K562 (cell line): ENCODE results near the gene DPH5. TPM values are rescaled to one million over a fixed set of nuclear protein-coding genes. Genes with fewer than 3 reads are reported as not detected.

Source experiments
- ZBTB43 ChIP-seq: sonication (generic); formaldehyde crosslinking; IDR thresholded peaks from 2 replicates; pipeline ENCODE4 v1.8.0; 2023; ENCODE audit warnings: mild to moderate bottlenecking, missing genetic modification reagents
- ZNF407 ChIP-seq: fragments of 450-650 bp; IDR thresholded peaks from 2 replicates; pipeline ENCODE4 v1.6.1; 2016; ENCODE audit warnings: low read depth
- polyA plus RNA-seq, 8 experiments: library from polyadenylated mRNA; depleted of rRNA in 4 of 8; stranded (reverse) in 5 of 8; unstranded in 3 of 8; fragments of >200 nt; fragmentation: Nextera tagmentation in 2 of 8; fragmentation: Illumina TruSeq in 1 of 8; extraction: Ambion mirVana in 2 of 8; extraction: Trizol in 1 of 8; gene quantifications; 2 replicates each; pipeline versions ENCODE4 v1.2.1 to v1.2.3, GENCODE V29; 2011 to 2014; ENCODE audit warnings: inconsistent platforms in 1 of 8, missing spikeins in 1 of 8
- total RNA-seq, 7 experiments: library from RNA; depleted of rRNA in 6 of 7; stranded (reverse); fragments of >200 nt in 6 of 7; fragmentation: Illumina TruSeq in 2 of 7; extraction: Trizol in 2 of 7; gene quantifications; 2 replicates each; pipeline versions ENCODE4 v1.2.1 to v1.2.3, GENCODE V29; 2011 to 2021; ENCODE audit warnings: low replicate concordance in 1 of 7

DPH5 gene
- total and polyA plus RNA-seq, 9 of the 15 experiments (the other 6 are each of a cell fraction or from before 2014, with no cell fraction given): 37.6 to 159 (median 89.7) TPM

- TF ChIP-seq ZNF407 (no peak), ZBTB43 (no peak)
Observed at GRCh38 chr1:100941580-100942216, 83.9 kb downstream of the DPH5 start (continued).
